SIG-M5 (cell line): ENCODE measurements around the gene KCND3.

Experiments used
- DNase-seq: peaks from one replicate; lab custom pipeline; 2025; lab: John Stamatoyannopoulos, UW

The KCND3 gene

DNA sequence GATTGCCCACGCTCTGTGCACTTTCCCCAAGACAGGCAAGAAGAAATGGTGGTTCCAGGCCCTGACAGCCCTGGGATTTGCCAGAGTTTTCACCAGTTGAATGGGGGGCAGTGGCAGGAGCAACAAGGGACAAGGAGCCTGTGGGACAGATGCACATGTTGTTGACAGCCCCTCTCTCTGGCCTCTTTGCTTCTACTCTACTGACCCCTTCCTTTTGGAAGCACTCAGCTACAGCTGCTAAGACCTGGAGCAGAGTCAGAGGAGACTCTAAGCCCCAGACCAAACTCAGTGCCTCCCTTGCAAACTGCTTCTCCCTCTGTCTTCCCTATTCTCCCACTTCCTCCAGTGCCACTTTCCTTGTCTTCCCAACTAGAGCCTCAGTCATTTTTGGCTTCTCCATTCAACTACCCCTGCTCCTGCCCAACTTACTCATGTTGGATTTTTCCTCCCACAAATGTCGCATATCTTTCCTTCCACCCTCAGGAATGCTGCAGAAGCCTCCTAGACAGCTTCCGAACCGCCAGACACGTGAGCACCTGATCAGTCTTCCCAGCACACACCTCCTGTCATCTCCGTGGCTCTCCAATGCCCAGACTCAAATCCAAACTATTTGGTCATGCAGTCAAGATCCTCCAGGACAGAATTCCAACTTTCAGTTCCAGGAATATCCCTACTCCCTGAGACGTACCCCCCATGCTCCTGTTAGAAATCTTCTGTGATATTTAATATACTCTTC lies 259.4 kb downstream of the KCND3 start:
- no peak for DNase-seq

- no peak for DNase-seq
These were observed 260.1 kb downstream of the KCND3 start for GRCh38 chr1:111729271-111729921.

- DNase-seq, result no peak
These were observed 262.4 kb downstream of the KCND3 start for GRCh38 chr1:111727056-111727455.

DNA sequence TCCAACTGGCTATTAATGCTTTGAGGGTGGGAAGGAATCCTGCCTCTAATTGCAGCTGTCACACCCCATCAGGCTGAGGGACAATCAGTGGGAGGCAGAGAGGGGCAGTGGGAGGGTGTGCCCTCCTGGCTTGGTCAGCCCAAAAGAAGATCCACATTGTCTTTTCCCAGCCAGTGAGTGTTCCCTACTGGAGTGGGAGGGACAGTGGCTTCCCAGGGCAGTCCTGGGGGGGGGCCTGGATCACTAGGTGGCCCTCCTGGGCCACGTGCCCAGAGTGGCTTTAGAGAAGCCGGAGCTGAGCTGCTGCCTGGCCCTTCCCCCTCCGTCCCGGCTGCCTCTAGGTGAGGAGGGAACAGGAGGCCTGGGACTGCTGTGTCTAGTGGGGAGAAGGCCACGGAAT lies 264.3 kb downstream of the KCND3 start:
- no peak for DNase-seq

- DNase-seq, result no peak
These were observed 265.6 kb downstream of the KCND3 start for GRCh38 chr1:111723871-111724270.

DNA sequence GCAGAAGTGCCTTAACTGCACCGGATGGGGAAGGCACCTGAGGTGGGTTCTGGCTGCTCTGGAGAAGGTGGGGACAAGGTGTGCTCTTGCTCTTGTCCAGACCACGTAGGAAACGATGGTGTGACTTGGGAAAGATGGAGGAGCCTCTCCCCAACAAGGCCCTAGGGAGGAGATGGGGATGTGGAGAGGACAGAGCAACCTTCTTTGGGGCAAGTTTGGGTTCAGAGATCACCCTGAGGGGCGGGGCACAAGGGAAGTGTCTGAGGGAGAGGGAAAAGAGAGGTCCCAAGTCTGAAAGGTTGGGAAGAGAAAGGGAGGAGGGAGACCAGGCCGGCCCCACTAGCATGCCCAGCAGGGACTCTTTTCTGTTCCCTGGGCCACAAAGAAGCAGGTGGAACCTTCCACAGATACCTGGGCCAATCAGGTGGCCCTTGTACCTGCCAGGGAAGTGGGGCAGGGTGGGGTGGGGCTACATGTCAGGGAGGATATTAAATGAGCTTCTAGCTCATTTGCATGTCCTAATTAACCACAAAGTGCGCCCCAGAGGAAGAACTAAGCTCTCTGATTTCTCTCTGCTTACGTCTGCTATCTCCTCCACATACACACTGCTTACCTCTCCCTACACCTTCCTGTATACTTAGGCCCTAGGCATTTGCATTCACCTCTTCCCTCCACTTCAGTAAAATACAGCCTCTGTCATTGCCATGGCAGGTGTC lies 266.2 kb downstream of the KCND3 start:
- DNase-seq, result no peak

GRCh38 chr1:111720977-111721786 lies 268.3 kb downstream of the KCND3 start:
- no peak for DNase-seq
